ENCODE results near the gene AKAP6.

The AKAP6 gene

GRCh38 chr14:32630701-32631100, 301.6 kb downstream of the AKAP6 start:
- no peak for DNase-seq

- no peak for DNase-seq
Observed at GRCh38 chr14:32633224-32633859, 304.2 kb downstream of the AKAP6 start.

- DNase-seq: no peak
Observed at GRCh38 chr14:32633930-32634329, 304.8 kb downstream of the AKAP6 start.

DNA sequence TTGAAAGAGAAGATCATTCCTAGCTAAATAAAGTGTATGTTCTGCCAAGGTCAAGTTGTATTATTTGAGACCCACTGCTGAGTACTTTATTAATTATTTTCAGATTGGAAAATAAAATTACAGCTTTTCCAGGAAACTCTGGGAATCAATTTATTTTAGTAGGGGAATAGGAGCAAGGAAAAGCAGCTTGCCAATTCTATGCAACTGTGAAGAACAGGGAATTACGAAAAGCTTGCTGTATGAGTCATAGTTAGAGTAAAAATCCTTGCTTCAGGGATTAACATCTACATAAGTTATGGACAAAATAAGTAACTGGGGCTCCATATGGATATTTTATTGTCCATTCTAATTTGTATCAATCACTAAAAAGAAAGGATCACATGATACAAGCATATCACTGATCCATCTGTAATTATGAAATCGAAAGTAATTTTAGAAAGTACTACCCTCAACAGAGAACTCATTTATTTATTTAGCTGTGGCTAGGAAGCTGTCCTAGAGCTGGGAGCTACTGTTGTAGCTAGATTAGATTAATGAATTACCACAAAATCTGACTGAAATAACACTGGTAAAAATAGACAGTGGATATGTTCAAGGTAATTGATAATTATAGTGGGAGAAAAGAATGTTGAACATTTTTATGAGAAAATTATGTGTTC, 306.1 kb downstream of the AKAP6 start:
- DNase-seq: no peak

GRCh38 chr14:32637582-32637981, 308.5 kb downstream of the AKAP6 start:
- no peak for DNase-seq

DNA sequence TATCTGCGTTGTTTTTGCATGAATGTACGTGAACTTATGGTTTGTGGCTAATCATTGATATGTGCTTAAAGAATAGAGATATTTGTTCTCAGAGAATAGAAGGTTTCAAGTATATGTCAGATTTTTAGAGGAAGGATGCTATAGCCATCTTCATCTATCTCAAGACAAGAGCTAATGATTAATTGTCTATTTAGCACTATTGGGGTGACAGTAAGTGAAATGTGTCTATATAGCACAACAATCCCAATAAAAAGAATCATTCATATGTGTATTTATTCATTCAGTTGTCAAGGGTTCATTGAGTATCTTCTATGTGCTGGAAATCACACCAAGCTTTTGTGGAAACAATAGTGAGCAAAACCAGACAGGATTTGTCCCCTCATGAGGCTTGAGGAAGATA, 310.1 kb downstream of the AKAP6 start:
- DNase-seq: no peak

DNA sequence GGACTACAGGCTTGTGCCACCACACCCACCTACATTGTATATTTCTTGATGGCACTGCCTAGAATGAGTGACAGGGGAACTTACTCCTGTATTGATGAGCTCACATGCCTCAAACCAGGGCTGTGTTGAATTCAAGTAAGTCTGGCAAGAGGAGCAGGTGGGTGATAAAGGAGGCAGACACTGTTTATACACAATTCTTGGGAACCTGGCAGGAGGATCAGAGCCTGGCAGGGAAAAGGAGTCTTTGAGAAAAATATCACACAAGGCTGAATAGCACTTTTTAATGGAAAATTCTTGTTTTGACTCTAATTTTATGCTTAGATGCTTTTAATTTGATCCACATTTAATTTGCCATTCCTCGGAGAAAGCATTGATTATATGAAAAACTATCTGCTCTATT, 316.5 kb downstream of the AKAP6 start:
- DNase-seq: no peak

- DNase-seq: no peak
Observed at GRCh38 chr14:32648434-32648833, 319.3 kb downstream of the AKAP6 start.

GRCh38 chr14:32650030-32650429, 320.9 kb downstream of the AKAP6 start:
- DNase-seq: no peak

- no peak for DNase-seq
Observed at GRCh38 chr14:32650665-32651064, 321.6 kb downstream of the AKAP6 start.

GRCh38 chr14:32654106-32654505, 325.0 kb downstream of the AKAP6 start:
- no peak for DNase-seq

- DNase-seq: no peak
Observed at GRCh38 chr14:32656601-32657000, 327.5 kb downstream of the AKAP6 start.

GRCh38 chr14:32657081-32657480, 328.0 kb downstream of the AKAP6 start:
- DNase-seq: no peak

GRCh38 chr14:32661216-32661615, 332.1 kb downstream of the AKAP6 start:
- no peak for DNase-seq

- DNase-seq: no peak
Observed at GRCh38 chr14:32662211-32662610, 333.1 kb downstream of the AKAP6 start.

DNA sequence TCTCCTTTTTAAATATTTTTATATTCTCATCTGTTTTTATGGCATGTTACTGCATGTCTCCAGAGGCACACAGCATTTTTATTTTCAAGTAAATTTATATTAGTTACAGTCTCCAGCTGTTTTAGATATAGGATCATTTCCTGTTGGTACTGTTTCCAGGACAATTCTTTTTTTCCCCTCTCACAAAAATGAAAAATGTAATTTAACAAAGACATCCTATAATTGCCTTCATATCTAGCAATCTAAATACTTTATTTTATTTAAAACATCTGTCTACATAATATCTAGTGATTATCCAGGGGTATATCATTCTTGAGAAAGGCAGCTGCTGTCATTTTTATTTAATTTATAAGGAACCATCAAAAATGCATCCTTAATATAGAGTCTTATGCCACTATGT, 337.2 kb downstream of the AKAP6 start:
- no peak for DNase-seq

- DNase-seq: no peak
Observed at GRCh38 chr14:32667287-32667686, 338.2 kb downstream of the AKAP6 start.

- no peak for DNase-seq
Observed at GRCh38 chr14:32667791-32668190, 338.7 kb downstream of the AKAP6 start.

- DNase-seq: no peak
Observed at GRCh38 chr14:32669391-32669790, 340.3 kb downstream of the AKAP6 start.

GRCh38 chr14:32675433-32675832, 346.3 kb downstream of the AKAP6 start:
- no peak for DNase-seq

DNA sequence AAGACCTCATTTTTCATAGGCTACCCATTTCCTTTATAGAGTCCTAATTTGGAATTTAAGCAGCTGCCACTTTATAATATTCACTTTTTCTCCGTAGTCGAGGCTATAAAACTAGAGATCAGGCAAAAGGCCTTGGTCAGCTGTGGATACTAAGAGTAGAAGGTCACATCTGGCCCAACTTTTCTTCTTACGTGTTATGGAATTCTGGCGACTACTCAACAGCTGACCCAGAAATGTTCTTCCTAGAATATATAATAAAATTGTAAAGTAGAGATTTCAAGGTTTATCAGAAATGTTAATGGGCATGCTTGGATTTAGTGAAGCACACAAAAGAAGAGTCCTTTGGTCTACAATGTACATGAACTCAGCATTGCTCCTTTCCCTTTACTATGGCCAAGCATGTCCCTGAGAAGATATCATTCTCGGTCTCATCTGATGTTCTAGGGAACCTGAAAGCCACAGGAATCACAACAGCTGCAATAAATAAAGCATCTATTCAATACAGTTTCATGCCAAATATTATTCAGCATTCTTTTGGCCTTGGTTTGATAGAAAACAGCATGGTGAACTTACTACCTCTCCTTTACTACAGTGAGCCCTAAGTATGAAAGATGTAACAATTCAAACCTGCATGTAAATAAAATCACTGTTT, 348.2 kb downstream of the AKAP6 start:
- DNase-seq: no peak

- DNase-seq: no peak
Observed at GRCh38 chr14:32678088-32678487, 349.0 kb downstream of the AKAP6 start.

GRCh38 chr14:32679927-32680612, 351.0 kb downstream of the AKAP6 start:
- no peak for DNase-seq

DNA sequence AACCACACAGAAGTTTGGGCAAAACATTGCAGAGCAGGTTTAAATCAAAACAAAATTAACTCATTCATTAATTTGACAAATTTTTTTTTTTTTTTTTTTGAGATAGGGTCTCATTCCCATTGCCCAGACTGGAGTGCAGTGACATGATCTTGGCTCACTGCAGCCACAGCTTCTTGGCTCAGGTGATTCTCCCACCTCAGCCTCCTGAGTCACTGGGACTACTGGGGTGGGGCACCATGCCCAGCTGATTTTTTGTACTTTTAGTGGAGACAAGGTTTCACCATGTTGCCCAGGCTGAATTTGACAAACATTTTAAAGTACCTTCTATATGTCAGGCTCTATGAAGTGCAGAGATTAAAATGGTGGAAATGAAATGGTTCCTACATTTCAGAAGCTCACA, 352.5 kb downstream of the AKAP6 start:
- DNase-seq: no peak

Data from left hindlimb (tissue), 1 donor.